ENCODE measurements around the gene DISP3.

DNA sequence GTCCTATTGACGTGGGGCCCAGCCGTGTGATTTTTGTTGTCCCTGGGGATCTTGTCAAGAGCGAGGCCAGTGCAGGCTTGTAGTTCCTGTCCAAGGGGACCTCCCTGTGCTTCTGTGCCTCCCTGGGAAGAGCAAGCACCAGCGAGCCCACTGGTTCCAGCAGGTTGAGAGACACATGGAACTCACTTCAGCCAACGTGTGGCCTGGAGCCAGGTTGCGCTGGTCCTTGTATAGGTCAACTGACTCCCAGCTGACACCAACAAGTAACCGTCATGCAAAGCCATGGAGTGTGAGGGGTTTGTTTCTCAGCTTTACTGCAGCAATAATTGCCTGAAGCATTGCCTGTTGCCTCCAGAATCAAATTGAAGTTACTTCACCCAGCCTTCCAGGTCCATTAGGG is 63.0 kb downstream of the DISP3 start:
- TF ChIP-seq, protein P1, sequence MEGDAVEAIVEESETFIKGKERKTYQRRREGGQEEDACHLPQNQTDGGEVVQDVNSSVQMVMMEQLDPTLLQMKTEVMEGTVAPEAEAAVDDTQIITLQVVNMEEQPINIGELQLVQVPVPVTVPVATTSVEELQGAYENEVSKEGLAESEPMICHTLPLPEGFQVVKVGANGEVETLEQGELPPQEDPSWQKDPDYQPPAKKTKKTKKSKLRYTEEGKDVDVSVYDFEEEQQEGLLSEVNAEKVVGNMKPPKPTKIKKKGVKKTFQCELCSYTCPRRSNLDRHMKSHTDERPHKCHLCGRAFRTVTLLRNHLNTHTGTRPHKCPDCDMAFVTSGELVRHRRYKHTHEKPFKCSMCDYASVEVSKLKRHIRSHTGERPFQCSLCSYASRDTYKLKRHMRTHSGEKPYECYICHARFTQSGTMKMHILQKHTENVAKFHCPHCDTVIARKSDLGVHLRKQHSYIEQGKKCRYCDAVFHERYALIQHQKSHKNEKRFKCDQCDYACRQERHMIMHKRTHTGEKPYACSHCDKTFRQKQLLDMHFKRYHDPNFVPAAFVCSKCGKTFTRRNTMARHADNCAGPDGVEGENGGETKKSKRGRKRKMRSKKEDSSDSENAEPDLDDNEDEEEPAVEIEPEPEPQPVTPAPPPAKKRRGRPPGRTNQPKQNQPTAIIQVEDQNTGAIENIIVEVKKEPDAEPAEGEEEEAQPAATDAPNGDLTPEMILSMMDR (IDR thresholded peaks at IDR 0.05), result no peak
- TF ChIP-seq POLR2A (IDR thresholded peaks at IDR 0.05), result no peak
